ENCODE results near the gene AP2M1. TPM values are rescaled to one million over a fixed set of nuclear protein-coding genes. Genes with fewer than 3 reads are reported as not detected.

Gene AP2M1
- total and polyA plus RNA-seq, 10 of the 15 experiments (the other 5 are each of a cell fraction or from before 2014, with no cell fraction given), result 65.6 to 356 (median 161) TPM

DNA sequence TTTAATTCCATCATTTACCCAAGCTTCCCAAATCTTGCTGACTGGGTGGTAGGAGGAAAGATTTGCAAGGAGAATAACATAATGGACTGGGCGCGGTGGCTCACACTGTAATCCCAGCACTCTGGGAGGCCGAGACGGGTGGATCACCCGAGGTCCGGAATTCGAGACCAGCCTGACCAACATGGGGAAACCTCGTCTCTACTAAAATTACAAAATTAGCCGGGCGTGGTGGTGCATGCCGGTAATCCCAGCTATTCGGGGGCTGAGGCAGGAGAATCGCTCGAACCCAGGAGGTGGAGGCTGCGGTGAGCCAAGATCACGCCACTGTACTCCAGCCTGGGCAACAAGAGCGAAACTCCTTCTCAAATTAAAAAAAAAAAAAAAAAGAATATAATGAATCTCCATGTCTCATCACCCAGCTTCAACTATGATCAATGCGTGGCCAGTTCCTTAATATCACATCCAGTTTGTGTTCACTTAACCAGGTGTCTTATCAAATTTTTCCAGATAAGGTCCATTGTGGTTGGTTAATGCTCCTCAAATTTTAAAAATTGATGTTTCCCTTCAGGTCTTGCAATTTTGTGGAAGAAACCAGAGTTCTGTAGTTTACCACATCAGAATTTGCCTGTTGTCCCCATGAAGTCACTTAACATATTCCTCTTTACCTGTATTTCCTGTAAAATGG lies 10.0 kb downstream of the AP2M1 start:
- Histone ChIP-seq H3K4me3 (peak overlapping the region; percentile 63; the same call in 1 of the 2 replicates), H3K79me2 (ENCODE audit: control insufficient read depth, insufficient read depth, low read length) (peaks cover 27% of the 10 kb centered on the region), H3K4me1 (ENCODE audit: control insufficient read depth, insufficient read depth, low read length) (0 out of 2 replicates have a peak, but pooled peaks cover 4% of the 10 kb centered on the region), H3K36me3 (ENCODE audit: control insufficient read depth in 2 of 2, insufficient read depth in 2 of 2, low read length in 1 of 2) (peaks cover 22 to 37% of the 10 kb centered on the region in 2 experiments), H3K9me3 (replicated peaks; ENCODE audit: control insufficient read depth, insufficient read depth, low read length) (no peaks in the 10 kb centered on the region), H3K4me2 (ENCODE audit: control insufficient read depth, insufficient read depth) (peak overlapping the region; percentile 73; the same call in 1 of the 2 replicates), H2AFZ (ENCODE audit: control insufficient read depth, low read depth, low read length) (no peak overlapping the region), H3K9ac (ENCODE audit: control insufficient read depth, insufficient read depth, low read length) (no peak overlapping the region), H3K27ac (ENCODE audit: control insufficient read depth, insufficient read depth) (peak overlapping the region; percentile 41; the same call in 1 of the 2 replicates), H3K27me3 (replicated peaks in 1 of 2; ENCODE audit: control insufficient read depth in 2 of 2, insufficient read depth in 2 of 2, low read length in 1 of 2) (no peaks in the 10 kb centered on the region), H4K20me1 (ENCODE audit: control insufficient read depth, insufficient read depth) (peaks cover 3% of the 10 kb centered on the region; the same call in 1 of the 2 replicates)
- 0 out of 2 replicates have a peak, but pooled peaks have one; percentile 20 for TF ChIP-seq MTA3 (IDR thresholded peaks at IDR 0.05; ENCODE audit: borderline replicate concordance, low read length)
- TF ChIP-seq FOXM1 (IDR thresholded peaks at IDR 0.05; ENCODE audit: low read depth, low read length), result no peak
- no peak for TF ChIP-seq IKZF1 (conservative IDR thresholded peaks at IDR 0.05)
- TF ChIP-seq SREBF1 (IDR thresholded peaks at IDR 0.05; ENCODE audit: low read length), result no peak
- TF ChIP-seq TCF7 (IDR thresholded peaks at IDR 0.05; ENCODE audit: borderline replicate concordance), result no peak
- TF ChIP-seq NR2F1 (conservative IDR thresholded peaks at IDR 0.05), result no peak
- intact Hi-C loops (cut with micrococcal nuclease; ENCODE audit: unreplicated experiment) (loop anchor here (1.0 kb wide), 2 partner anchors 10 to 28 kb away; partner anchors contain the start of gene AP2M1), in situ Hi-C loops (cut with MboI) (no loop called here)
- ChIA-PET CTCF (interaction anchor here (1.2 kb wide), 1 partner anchor 8 kb away, joined by 4 read pairs; no protein-coding TSS in a partner anchor), RAD21 (ENCODE audit: unreplicated experiment) (interaction anchor here (1.6 kb wide), 1 partner anchor 65 kb away, joined by 3 read pairs; the partner anchor contains the start of gene EEF1AKMT4), POLR2A (interaction anchor here (0.6 to 2.0 kb wide), 6 partner anchors 8 to 50 kb away, joined by 3 to 6 read pairs (median 4); partner anchors contain the start of gene DVL3), SMC1A (ENCODE audit: uncharacterized antibody, unreplicated experiment) (interaction anchor here (0.6 kb wide), 1 partner anchor 75 kb away, joined by 4 read pairs; no protein-coding TSS in a partner anchor)
- no peak for DNase-seq (ENCODE audit: low read depth, low spot score)
- ATAC-seq, result no peak
- 92% methylated on average over 12 of the region's 18 CpGs for WGBS (ENCODE audit: insufficient coverage, insufficient replicate concordance, low lambda C conversion rate, missing lambda C conversion rate)
- no peak for FAIRE-seq
- BruUV-seq (replicated peaks), result no TSS peak

All from GM12878 (cell line).